ENCODE measurements around the gene IDH3A.

- TF ChIP-seq PATZ1 (CRISPR knock-in tag; IDR thresholded peaks at IDR 0.05; ENCODE audit: borderline replicate concordance) (no peak), RARB (CRISPR knock-in tag; IDR thresholded peaks at IDR 0.05) (no peak), ISL1 (CRISPR knock-in tag; IDR thresholded peaks at IDR 0.05) (no peak), ZNF8 (CRISPR knock-in tag; IDR thresholded peaks at IDR 0.05) (no peak), BACH2 (CRISPR knock-in tag; IDR thresholded peaks at IDR 0.05; ENCODE audit: borderline replicate concordance) (no peak), ARNTL (CRISPR knock-in tag; IDR thresholded peaks at IDR 0.05; ENCODE audit: borderline replicate concordance, low read depth) (no peak), ZC3H10 (CRISPR knock-in tag; IDR thresholded peaks at IDR 0.05) (no peak)
Observed at GRCh38 chr15:78203346-78204225, 54.4 kb downstream of the IDH3A start.

All from SK-N-SH treated with all-trans-retinoic acid at 6 μM for 48 hours (cell line).